Caki2 (cell line): ENCODE data around the gene SLX4IP. TPM values are rescaled to one million over a fixed set of nuclear protein-coding genes. Genes with fewer than 3 reads are reported as not detected.
"Not testable (repeated sequence)": the region's sequence is repeated elsewhere in the genome, so short reads cannot be mapped to it uniquely, and the experiment has no call there.

Experiments used
- DNase-seq: peaks from one replicate; pipeline ENCODE4 v3.0.0-alpha.2; 2015; ENCODE audit warnings: low read depth
- in situ Hi-C: cut with HindIII; loops from 2 replicates; pipeline ENCODE4 v1.10.0; 2016; ENCODE audit warnings: low sequenced_read_pairs, low pct_unique_long_range_greater_than_20kb, mixed read lengths
- total RNA-seq: library from RNA; depleted of rRNA; stranded (reverse); fragments of >200 nt; shearing (Covaris generic); gene quantifications from 2 replicates; pipeline ENCODE4 v1.2.3, GENCODE V29; 2014; ENCODE audit warnings: low replicate concordance

SLX4IP gene
- total RNA-seq, 1 experiment from 2014 or later, result 2.3 TPM

DNA sequence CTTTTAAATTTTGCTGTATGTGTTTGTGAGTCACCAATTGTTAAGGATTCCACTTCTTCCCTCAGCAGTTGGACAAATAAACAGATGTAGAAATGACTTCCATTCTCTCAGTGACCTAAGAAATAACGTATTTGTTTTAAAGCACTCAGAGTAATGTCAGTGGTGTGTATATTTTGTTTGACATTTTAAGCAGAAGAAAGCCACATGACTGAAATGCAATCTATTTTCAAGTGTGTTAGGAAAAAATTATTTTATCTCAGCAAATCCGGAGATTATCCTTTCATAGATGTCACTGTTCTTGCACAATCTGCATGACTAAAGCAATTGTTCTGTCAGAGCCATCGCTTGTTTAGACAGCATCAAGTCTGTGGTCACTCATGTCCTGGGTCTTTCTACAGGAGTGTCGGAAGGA is 161.6 kb downstream of the SLX4IP start:
- peak; percentile 85 for DNase-seq
- in situ Hi-C loops, result no loop called here

DNA sequence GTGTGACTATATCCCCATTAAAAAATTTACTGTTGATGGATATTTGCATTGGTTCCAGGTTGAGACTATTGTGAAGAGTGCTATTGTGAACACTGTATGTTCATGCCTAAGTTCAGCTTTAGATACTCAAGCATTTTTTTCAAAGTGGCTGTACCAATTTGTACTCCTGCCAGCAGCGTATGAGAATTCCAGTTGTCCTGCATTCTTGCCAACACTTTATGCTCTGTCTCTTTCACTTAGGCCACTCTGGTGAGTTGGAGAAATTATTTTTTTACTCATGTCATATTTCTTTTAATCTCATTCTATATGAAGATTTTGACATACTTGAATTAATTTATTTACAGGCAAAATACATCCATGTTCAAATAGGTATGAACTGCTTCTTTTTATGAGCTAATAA is 162.5 kb downstream of the SLX4IP start:
- in situ Hi-C loops, result no loop called here
- DNase-seq, result no peak

DNA sequence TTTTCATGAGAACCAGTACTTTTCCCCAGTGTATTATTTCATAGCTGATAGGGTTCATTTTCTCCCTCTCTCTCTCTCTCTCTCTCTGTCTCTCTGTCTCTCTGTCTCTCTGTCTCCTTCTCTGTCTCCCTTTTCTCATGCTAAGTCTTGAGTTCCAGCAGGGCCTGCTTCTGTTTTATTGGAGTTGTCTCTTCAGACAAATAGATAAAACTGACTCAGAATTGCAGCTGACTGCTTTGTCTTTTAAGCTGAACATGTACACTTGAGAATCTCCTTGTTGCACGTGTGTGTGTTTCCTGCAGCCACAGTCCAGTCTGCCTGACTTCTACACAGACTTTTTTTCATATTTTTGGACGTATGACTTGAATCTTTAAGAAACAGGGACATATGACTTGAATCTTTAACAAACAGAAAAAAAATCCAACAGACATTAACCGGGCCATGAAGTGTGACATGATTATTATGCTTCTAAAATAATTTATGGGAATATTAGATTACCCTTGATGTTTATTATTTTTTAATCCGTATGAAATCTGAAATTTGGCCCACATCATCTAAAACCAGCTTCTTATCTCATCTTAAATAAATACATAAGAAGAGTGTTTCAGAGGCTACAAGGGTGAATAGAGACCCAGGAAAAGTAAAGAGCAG is 167.2 kb downstream of the SLX4IP start:
- in situ Hi-C loops, result no loop called here
- DNase-seq, result no peak

DNA sequence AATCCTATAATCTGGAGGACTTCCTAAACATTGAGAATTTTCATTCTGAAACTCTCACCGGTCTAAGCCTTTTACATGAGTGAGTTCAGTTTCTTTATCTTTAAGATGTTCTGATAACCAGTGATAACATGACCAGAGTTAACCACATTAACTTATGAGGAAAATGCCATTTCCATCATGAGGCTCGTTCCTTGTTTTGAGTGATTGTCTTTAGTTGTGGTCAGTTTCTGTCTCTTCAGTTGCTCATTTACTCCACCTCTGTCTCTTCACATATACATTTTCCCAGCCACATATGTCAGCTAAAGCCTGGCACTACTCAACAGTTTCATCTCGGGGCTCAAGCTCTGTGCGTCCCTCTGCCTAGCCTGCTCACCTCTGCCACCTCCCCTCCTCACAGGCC is 168.3 kb downstream of the SLX4IP start:
- DNase-seq, result no peak
- in situ Hi-C loops, result no loop called here

DNA sequence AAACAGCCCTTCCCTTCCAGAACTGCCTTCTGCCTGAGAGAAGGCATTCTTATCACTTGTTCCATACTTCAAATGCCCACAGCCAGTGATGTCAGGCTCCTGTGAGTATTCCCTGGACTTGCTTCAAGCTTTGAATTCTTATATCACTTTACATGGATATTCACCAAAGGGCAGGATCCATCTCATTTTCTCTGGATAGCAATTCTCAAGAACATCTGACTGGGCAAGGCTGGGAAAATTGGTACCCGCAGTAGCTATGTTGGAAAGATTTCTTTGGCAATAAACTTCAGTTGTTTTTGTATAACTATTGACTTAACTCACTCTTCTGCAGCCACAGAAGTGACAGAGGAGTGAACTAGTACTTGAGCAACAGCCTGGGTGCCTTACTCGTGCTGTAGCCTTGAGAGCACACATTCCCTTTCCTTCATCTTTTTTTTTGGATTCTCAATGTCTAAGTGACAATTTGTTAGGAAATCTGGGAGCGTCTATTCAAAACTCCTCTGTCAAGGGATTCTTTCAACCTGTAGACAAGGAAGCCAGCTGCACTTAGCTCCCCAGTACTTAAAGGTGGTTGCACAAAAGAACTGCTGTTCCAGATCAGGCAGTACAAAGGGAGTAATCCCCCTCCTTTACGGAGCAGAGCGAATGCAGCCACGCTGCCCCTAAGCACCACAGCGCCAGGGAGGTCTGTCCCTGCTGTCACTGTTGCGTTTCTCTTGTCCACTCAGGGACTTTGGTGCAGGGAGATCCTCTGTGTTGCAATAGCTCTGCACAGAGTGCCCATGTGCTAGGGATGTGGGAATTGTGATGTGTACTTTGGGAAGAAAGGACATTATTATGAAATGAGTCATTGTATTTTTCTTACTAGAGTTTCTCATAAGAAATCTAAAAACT is 169.1 kb downstream of the SLX4IP start:
- DNase-seq, result peak; percentile 89
- in situ Hi-C loops, result no loop called here

DNA sequence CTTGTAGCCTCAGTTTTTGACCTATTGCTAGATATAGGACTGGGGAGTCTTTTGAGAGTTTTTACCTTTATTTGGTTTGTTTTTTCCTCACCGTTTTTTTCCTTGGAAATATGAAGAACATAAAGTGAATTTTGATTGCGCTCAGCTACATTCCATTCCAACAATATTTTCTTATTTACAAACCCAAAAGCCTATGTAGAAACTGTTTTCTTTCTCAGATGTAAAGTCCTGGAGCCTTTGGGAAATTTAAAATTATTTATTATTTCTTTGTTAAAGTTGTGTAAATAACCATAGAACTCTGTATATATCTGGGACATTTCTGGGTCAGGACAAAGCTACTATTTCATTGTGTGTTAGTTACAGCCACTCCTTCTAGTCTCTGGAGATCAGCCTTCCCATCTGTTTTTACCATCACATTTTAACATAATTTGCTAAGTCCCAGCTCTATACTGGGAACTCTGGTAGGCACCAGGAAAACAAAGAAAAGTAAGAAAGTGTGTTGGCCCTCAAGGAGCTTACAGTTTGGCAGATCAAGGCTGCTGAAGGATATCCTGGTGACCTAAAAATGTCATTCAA is 169.8 kb downstream of the SLX4IP start:
- in situ Hi-C loops, result no loop called here
- DNase-seq, result no peak

DNA sequence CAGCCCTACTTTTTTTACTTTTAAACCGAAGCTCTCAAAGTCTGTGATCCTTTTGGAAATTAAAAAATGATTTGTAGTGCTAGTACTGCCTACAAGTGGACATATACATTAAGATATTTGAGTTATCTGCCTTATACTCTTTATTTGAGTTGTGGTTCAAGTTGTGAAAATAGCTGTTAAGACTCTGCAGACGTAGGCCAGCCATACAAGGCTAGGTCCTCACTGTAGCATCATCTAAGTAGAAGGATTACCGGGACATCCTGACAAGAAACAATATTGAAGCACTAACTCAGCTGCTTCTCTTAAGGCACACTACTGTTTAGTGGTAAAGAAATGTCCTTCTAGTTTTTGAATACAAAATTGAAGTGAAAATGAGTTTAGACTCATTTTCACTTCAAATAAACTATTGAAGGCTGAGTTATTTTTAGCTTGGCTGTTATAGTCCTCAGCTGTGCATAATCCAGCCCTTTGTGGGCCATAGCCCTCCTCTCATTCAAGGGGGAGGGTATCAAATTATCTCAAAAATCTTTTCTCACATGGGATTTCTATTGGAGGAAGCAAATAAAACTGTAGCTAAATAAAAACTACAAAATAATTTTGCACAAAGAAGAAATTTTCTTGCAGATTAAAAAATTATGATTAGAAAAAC is 170.6 kb downstream of the SLX4IP start:
- no peak for DNase-seq
- in situ Hi-C loops, result no loop called here

DNA sequence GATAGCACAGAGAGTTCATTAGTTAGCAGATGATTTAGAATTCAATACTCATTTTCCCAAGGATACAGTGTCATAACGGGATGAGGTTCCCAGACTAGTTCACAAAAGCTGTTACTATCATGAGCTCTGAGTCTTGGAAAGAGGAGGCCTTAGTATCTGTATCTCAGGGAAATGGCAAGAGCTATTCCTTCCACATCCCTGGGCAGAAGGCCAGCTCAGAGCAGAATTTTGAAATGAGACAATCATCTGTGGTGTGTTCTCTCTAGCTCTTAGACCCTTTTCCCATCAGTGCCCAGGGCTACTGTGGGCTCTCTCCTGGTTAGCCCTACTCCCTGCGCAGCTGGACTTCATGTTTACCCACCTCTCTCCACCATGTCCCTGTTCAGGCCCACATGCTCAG is 174.2 kb downstream of the SLX4IP start:
- no peak for DNase-seq
- in situ Hi-C loops, result no loop called here

DNA sequence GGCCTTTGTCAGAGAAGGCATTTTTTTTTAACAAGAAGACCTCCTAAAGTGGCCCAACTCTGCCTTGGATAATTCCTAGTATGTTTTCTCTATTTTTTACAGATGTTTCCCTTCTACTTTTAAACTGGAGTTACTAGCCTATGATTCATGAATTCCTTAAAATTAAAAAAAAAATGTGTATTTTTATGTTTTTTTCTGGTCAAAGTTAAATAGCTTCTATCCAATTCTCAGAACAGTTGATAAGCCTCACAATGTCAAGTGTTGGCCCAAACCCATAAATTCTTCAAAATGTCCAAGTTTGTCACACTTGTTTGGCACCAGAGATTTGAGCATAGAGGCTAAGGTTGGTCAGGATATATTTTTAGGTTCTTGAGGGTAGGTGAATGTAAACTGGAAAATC is 174.7 kb downstream of the SLX4IP start:
- in situ Hi-C loops, result no loop called here

DNA sequence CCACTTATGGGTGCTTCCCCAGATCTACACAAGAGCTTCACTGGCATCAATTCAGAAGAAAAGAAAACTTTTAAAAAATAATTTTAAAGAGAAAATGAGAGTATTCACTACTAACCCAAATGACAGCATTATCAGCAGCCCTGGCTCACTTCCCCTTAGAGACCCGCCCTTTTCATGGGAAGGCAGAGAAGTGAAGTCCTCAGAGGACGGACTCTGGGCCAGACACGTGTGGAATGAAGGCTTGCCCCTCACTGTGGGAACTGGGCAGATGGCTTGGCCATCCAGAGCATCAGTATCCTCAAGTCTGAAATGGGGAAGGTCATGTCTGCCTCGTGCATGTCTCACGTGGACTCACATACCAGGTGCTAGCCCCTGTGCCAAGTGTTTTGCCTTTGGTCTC is 175.1 kb downstream of the SLX4IP start:
- in situ Hi-C loops, result no loop called here
- no peak for DNase-seq

More for the DNA sequence above, 174.7 kb downstream of the SLX4IP start:
- no peak for DNase-seq

DNA sequence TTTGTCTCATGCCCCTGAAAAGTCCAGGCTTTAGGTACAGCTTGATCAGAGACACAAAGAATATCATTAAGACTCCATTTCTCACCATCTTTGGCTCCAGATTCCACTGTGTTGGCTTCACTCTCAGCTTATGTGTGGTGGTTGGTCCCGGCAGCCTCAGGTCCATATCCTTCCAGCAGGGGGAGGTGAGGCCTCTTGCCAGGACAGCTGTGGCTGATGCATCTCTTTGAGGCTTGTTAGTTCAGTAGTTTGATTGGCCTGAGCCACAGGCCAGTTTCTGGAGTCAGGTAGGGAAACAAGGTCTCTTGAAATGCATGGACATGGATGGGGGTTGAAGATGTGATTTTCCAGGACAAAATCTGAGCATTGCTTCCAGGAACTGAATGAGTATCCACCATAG is 176.3 kb downstream of the SLX4IP start:
- DNase-seq, result no peak

DNA sequence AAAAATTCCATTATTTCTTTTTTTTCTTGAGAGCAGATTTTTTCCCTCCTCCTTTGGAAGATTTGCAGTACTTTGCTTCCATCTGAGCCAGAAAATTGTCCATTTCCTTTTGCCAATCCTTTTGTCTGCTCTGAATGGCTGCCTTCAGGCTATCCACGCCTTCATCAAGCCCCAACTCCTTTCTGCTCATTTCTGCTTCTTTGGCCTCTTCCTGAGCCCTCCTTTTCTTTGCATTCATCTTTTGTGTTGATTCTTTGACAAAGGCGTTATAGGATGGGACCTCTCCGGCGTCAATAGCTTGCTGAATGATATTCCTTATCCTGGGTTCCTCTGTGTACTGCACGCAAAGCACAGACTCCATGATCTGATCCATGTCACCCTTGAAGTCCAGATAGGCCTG is 178.3 kb downstream of the SLX4IP start:
- DNase-seq, in situ Hi-C loops: not testable (repeated sequence)

More for the DNA sequence above, 176.3 kb downstream of the SLX4IP start:
- in situ Hi-C loops, result no loop called here

DNA sequence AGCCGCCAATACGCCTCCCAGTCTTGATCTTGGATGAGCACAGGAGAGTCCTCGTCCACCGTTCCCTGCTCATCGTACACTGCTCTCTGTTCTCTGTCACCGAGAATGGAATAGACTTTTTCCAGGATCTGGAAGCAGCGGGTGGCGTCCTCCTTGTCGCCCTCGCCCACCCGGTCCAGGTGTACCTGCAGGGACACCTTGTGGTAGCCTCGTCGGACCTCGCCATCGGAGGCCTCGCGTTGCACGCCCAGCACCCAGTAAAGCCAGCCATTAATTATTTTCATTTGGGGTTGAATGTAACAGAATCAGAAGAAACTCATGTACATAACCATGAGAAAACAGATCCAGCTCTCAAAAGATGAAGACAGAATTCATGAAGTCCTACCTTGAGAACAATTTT is 178.8 kb downstream of the SLX4IP start:
- in situ Hi-C loops, result no loop called here
- no peak for DNase-seq

DNA sequence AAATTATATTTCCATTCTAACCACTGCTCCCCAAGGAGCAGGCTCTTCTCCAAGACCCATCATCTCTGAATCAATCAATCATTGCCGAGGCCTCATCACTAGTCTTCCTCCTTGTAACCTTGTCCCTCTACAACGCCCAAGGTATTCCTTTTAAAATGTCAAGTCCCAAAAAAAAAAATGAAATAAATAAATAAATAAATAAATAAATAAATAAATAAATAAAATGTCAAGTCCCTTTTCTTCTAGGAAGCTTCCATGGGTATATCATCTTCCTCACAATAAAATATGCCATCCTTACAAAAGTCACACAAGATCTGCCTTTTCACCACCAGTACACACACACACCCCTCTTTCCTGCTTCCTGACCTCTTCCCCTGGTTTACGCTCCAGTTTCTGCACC is 181.1 kb downstream of the SLX4IP start:
- in situ Hi-C loops, result no loop called here
- no peak for DNase-seq

DNA sequence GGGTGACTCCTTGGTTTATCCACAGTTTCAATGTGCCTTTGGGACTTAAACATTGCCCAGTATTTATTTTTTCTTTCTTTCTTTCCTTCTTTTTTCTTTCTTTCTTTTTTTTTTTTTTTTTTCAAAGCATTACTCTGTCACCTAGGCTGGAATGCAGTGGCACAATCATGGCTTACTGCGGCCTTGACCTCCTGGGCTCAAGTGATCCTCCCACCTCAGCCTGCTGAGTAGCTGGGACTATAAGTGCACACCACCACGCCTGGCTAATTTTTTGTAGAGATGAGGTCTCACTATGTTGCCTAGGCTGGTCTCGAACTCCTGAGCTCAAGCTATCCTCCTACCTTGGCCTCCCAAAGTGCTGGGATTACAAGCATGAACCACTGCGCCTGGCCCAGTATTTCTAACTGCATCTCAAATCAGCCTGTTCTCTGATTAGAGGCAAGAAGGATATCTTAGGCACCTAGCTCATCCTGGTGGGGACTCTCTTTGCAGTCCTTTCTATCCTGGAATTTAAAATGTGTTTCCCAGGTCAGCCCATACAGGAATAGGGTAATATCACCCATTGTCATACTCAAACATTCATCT is 182.5 kb downstream of the SLX4IP start:
- in situ Hi-C loops, DNase-seq: not testable (repeated sequence)

DNA sequence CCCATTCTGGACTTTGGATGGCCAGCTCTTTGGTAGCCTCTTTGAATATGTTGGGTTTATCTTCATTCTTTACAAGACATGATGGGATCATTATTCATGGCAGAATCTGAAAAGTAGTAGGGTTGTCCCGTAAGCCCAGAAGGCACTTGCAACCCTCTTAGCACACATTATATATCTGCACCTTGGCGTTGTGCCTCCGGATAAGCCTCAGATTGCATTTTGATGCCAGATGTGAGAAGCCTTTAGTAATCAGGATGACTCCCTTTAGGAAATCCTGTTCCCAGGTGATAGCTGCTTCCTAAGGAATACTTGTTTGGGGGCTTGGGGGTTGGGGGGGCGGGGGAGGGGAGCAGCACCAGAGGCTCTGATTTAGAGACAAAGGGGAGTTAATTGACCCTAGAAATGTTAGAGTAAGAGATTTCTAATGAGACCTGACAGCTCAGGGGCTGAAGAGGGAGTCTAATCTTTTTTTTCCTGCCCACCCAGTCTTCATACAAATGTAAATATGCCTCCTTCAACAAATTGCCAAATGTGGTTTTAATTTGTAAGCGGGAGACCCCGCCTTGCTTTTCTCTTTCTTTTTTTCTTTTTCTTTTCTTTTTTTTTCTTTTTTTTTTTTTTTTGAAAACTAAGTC is 183.6 kb downstream of the SLX4IP start:
- in situ Hi-C loops, result no loop called here
- no peak for DNase-seq

DNA sequence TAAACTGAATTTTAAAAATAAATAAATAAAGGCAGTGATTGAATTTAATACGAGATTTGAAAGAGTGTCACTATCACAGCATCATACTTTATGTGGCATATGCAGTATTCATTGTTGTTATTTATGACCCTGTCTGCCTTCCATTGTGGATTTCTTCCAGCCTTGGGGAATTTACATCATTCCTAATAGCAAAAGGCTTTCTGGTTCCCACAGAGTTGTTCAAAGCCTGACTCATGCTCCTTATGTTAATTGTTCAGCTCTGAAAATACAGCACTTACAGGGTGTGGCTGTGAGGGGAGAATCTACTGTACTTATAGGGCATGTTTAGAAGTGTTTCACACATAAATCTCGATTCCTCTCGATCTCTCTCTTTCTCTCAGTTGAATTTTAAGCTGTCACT is 184.3 kb downstream of the SLX4IP start:
- in situ Hi-C loops, result no loop called here
- DNase-seq, result peak; percentile 74

DNA sequence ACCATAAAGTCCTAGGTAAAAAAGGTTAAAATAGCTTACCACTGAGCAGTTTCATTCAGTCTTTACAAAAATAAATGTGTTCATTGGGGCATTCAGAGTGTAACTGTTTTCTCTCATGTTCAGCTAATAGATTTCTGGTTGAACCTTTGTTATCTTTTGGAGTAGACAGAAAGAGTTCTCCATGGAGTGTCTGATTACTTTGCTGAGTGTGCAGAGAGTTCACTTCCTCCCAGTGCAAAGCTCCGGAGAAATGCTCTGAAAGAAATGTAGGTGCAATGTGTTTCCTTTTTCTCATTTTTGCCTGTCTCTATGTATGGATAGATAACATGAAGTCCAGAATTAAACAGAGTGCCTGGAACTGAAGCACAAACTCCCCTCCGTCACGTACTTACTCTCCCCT is 186.0 kb downstream of the SLX4IP start:
- no peak for DNase-seq
- in situ Hi-C loops, result no loop called here
